Measurements from ENCODE around the gene UTP11.

GRCh38 chr1:38052750-38053415, 40.3 kb downstream of the UTP11 start:
- TF ChIP-seq POLR2A (IDR thresholded peaks at IDR 0.05; ENCODE audit: low read depth, low read length): no peak
- TF ChIP-seq POLR2AphosphoS5 (IDR thresholded peaks at IDR 0.05; ENCODE audit: low read depth, low read length): no peak

Measured in GM12892 (cell line).